GM23338 (cell line): Measurements from ENCODE around the gene ELOB. TPM values are rescaled to one million over a fixed set of nuclear protein-coding genes. Genes with fewer than 3 reads are reported as not detected.

ENCODE experiments used
- ATAC-seq: fragments of 200-7000 bp; cut with Tn5 transposase; 3 replicates; pipeline ENCODE4 v1.9.1; 2020
- DNase-seq: peaks from one replicate; pipeline ENCODE4 v3.0.0-alpha.2; 2015; ENCODE audit warnings: low spot score
- H2AFZ ChIP-seq: fragments of 200-600 bp; sonication (generic); 2 replicates; pipeline ENCODE4 v1.8.0; 2016; ENCODE audit warnings: antibody characterized with exemption, mild to moderate bottlenecking, moderate library complexity
- H3F3A ChIP-seq: fragments of 200-600 bp; sonication (generic); replicated peaks from 2 replicates; pipeline ENCODE4 v1.8.0; 2017; ENCODE audit warnings: antibody characterized with exemption, mixed run types, low read depth
- H3K27ac ChIP-seq: fragments of 200-600 bp; sonication (generic); 2 replicates; pipeline ENCODE4 v1.6.1; 2016; ENCODE audit warnings: low read depth
- H3K27me3 ChIP-seq: fragments of 200-600 bp; sonication (generic); 2 replicates; pipeline ENCODE4 v1.8.0; 2016; ENCODE audit warnings: mild to moderate bottlenecking, mixed run types, moderate library complexity; ENCODE audit not compliant: insufficient read depth
- H3K36me3 ChIP-seq: fragments of 200-600 bp; sonication (generic); 2 replicates; pipeline ENCODE4 v1.8.0; 2016; ENCODE audit warnings: mild to moderate bottlenecking; ENCODE audit not compliant: insufficient read depth
- H3K4me1 ChIP-seq: fragments of 200-600 bp; sonication (generic); 2 replicates; pipeline ENCODE4 v1.8.0; 2016; ENCODE audit warnings: mild to moderate bottlenecking, moderate library complexity; ENCODE audit not compliant: insufficient read depth
- H3K4me2 ChIP-seq: fragments of 200-600 bp; sonication (generic); 2 replicates; pipeline ENCODE4 v1.7.1; 2017; ENCODE audit warnings: mixed run types
- H3K4me3 ChIP-seq: fragments of 200-600 bp; sonication (generic); 2 replicates; pipeline ENCODE4 v1.6.1; 2016; ENCODE audit warnings: mixed run types
- H3K79me2 ChIP-seq: fragments of 200-600 bp; sonication (generic); replicated peaks from 2 replicates; pipeline ENCODE4 v1.8.0; 2017; ENCODE audit warnings: mild to moderate bottlenecking; ENCODE audit not compliant: insufficient read depth
- H3K9me2 ChIP-seq: fragments of 200-600 bp; sonication (generic); 2 replicates; pipeline ENCODE4 v1.8.0; 2017; ENCODE audit not compliant: insufficient read depth
- H4K20me1 ChIP-seq: fragments of 200-600 bp; sonication (generic); replicated peaks from 2 replicates; pipeline ENCODE4 v1.8.0; 2017; ENCODE audit warnings: mild to moderate bottlenecking; ENCODE audit not compliant: insufficient read depth
- H3K27ac Mint-ChIP-seq: 2 replicates; pipeline ENCODE4 v1.8.0; 2020; ENCODE audit warnings: inconsistent platforms, mild to moderate bottlenecking, moderate library complexity, mixed read lengths
- H3K27me3 Mint-ChIP-seq: 3 replicates; pipeline ENCODE4 v1.8.0; 2022; ENCODE audit warnings: low read depth, mild to moderate bottlenecking, moderate library complexity, mixed read lengths, inconsistent platforms; ENCODE audit not compliant: insufficient read depth, poor library complexity
- H3K36me3 Mint-ChIP-seq: 3 replicates; pipeline ENCODE4 v1.8.0; 2021; ENCODE audit warnings: low read depth, mild to moderate bottlenecking, inconsistent platforms, moderate library complexity, mixed read lengths
- H3K4me1 Mint-ChIP-seq: 3 replicates; pipeline ENCODE4 v1.8.0; 2020; ENCODE audit warnings: mild to moderate bottlenecking, inconsistent platforms, mixed read lengths
- H3K4me3 Mint-ChIP-seq: 3 replicates; pipeline ENCODE4 v1.8.0; 2021; ENCODE audit warnings: moderate library complexity, mild to moderate bottlenecking, inconsistent platforms, mixed read lengths
- H3K9me3 Mint-ChIP-seq: 3 replicates; pipeline ENCODE4 v1.8.0; 2020; ENCODE audit warnings: moderate library complexity, mild to moderate bottlenecking, inconsistent platforms, mixed read lengths
- CTCF ChIP-seq, 2 experiments: fragments of 200-600 bp in 1 of 2; sonication (generic) in 1 of 2; conservative IDR thresholded peaks; 2 replicates each; pipeline versions ENCODE4 v1.5.1 to v1.6.1; 2016 to 2017; ENCODE audit warnings: antibody characterized with exemption in 2 of 2, low read depth in 2 of 2, mild to moderate bottlenecking in 2 of 2, moderate library complexity in 1 of 2
- EZH2 ChIP-seq: fragments of 200-600 bp; sonication (generic); IDR thresholded peaks from one replicate; pipeline ENCODE4 v1.8.0; 2017; ENCODE audit warnings: antibody characterized with exemption, mild to moderate bottlenecking, low read depth; ENCODE audit not compliant: unreplicated experiment
- EZH2phosphoT487 ChIP-seq: fragments of 200-600 bp; sonication (generic); IDR thresholded peaks from one replicate; pipeline ENCODE4 v1.8.1; 2018; ENCODE audit warnings: antibody characterized with exemption; ENCODE audit not compliant: unreplicated experiment
- NANOG ChIP-seq: IDR thresholded peaks from 2 replicates; pipeline ENCODE4 v1.6.1; 2016; ENCODE audit warnings: antibody characterized with exemption, borderline replicate concordance
- POLR2AphosphoS5 ChIP-seq: IDR thresholded peaks from 2 replicates; pipeline ENCODE4 v1.6.1; 2016; ENCODE audit warnings: antibody characterized with exemption, low read depth
- REST ChIP-seq: IDR thresholded peaks from one replicate; pipeline ENCODE4 v1.6.1; 2018; ENCODE audit warnings: antibody characterized with exemption; ENCODE audit not compliant: unreplicated experiment
- STAT1 ChIP-seq: IDR thresholded peaks from one replicate; pipeline ENCODE4 v1.6.1; 2016; ENCODE audit warnings: antibody characterized with exemption; ENCODE audit not compliant: unreplicated experiment
- ZNF114 ChIP-seq: fragments of 250-450 bp; sonication (Bioruptor Pico); IDR thresholded peaks from 2 replicates; pipeline ENCODE4 v1.5.0; 2020; ENCODE audit warnings: mild to moderate bottlenecking, moderate library complexity
- ZNF331 ChIP-seq: fragments of 250-450 bp; sonication (Bioruptor Pico); IDR thresholded peaks from 2 replicates; pipeline ENCODE4 v1.5.0; 2020; ENCODE audit warnings: low read depth, mild to moderate bottlenecking, moderate library complexity
- ZNF462 ChIP-seq: fragments of 250-450 bp; sonication (Bioruptor Pico); IDR thresholded peaks from 2 replicates; pipeline ENCODE4 v1.5.0; 2020; ENCODE audit warnings: mild to moderate bottlenecking, moderate library complexity
- polyA plus RNA-seq: library from polyadenylated mRNA; unstranded; fragments of >200 nt; fragmentation: Nextera tagmentation; extraction: Ambion mirVana; gene quantifications from 2 replicates; pipeline ENCODE4 v1.2.1, GENCODE V29; 2016
- total RNA-seq: library from RNA; depleted of rRNA; stranded (reverse); fragments of >200 nt; shearing (Covaris generic); gene quantifications from 2 replicates; pipeline ENCODE4 v1.2.3, GENCODE V29; 2014

The ELOB gene
- total and polyA plus RNA-seq, 2 experiments from 2014 or later = 278 to 756 TPM

- no peak for DNase-seq
- Mint-ChIP-seq H3K27me3 (peaks cover 25% of the 10 kb centered on the region), H3K4me3 (no peak overlapping the region; the same call in 2 of the 3 replicates), H3K36me3 (peaks cover 89% of the 10 kb centered on the region), H3K27ac (no peak overlapping the region; the same call in 1 of the 2 replicates), H3K4me1 (peaks cover 23% of the 10 kb centered on the region), H3K9me3 (peaks cover 15% of the 10 kb centered on the region)
- Histone ChIP-seq H3K27me3 (peaks cover 6% of the 10 kb centered on the region), H2AFZ (no peak overlapping the region), H3K4me2 (no peak overlapping the region), H3K4me3 (no peak overlapping the region), H3K36me3 (peaks cover 52% of the 10 kb centered on the region), H3F3A (peaks cover 62% of the 10 kb centered on the region), H3K9me2 (peaks cover 6% of the 10 kb centered on the region), H3K4me1 (peaks cover 13% of the 10 kb centered on the region), H3K79me2 (peaks cover 95% of the 10 kb centered on the region), H3K27ac (no peak overlapping the region), H4K20me1 (peaks cover 66% of the 10 kb centered on the region)
- no peak for ATAC-seq
- no peak for TF ChIP-seq POLR2AphosphoS5
Observed at GRCh38 chr16:2757344-2757743, 19.7 kb downstream of the ELOB start.

GRCh38 chr16:2756288-2757015 lies 20.6 kb downstream of the ELOB start:
- ATAC-seq = no peak
- Histone ChIP-seq H3K4me1 (peaks cover 14% of the 10 kb centered on the region), H3K9me2 (no peaks in the 10 kb centered on the region), H2AFZ (no peak overlapping the region), H3K36me3 (peaks cover 43% of the 10 kb centered on the region), H3K4me3 (no peak overlapping the region), H3K27ac (no peak overlapping the region), H4K20me1 (peaks cover 66% of the 10 kb centered on the region), H3K4me2 (no peak overlapping the region), H3F3A (peaks cover 58% of the 10 kb centered on the region), H3K27me3 (no peaks in the 10 kb centered on the region), H3K79me2 (peaks cover 86% of the 10 kb centered on the region)
- Mint-ChIP-seq H3K36me3 (peaks cover 81% of the 10 kb centered on the region), H3K27ac (peak overlapping the region; percentile 19), H3K27me3 (peaks cover 20% of the 10 kb centered on the region), H3K4me3 (no peak overlapping the region; the same call in 2 of the 3 replicates), H3K9me3 (peaks cover 6% of the 10 kb centered on the region), H3K4me1 (peaks cover 24% of the 10 kb centered on the region)
- no peak for DNase-seq
- TF ChIP-seq CTCF (conservative IDR thresholded peaks at IDR 0.05; ENCODE audit: low read depth in 2 of 2) (no peak), EZH2 (no peak), STAT1 (no peak), ZNF114 (CRISPR knock-in tag) (no peak), ZNF462 (CRISPR knock-in tag) (no peak), NANOG (no peak), REST (no peak), EZH2phosphoT487 (no peak), ZNF331 (no peak)
